Suppressor macrophage treated with lipopolysaccharide for 4 hours (primary cell): ENCODE results near the gene RAB3A.

Source experiments
- DNase-seq: peaks from one replicate; pipeline ENCODE4 v3.0.0-alpha.2; 2020

RAB3A gene

DNA sequence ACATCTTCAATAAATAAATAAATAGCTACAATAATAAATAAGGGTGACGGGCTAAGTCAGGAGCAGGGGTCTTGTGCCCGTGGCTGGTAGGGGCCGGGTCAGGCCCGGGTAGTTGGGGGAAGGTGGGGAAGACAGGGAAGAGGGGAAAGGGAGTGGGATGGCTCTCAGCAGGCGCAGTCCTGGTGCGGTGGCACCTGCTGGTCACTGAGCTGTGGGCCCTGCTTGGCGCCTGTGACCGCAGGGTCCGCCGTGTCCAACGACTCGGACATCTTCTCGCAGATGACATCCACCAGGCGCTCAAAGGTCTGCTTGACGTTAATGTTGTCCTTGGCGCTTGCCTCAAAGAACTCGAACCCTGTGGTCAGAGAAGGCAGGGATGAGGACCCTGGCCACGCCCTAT is 6.5 kb downstream of the RAB3A start:
- DNase-seq: no peak

DNA sequence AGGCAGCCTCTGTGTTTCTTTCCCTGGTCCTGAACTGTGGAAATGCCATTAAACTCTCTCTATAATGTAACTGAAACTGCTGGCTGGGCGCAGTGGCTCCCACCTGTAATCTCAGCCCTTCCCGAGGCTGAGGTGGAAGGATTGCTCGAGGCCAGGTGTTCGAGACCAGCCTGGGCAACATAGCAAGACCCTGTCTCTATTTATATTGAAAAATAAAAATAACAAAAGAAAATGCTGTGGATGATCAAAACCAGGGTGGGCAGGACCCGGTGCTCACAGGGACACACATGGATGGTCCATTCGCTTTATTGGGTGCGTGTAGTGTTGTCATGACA is 7.4 kb downstream of the RAB3A start:
- DNase-seq: no peak

DNA sequence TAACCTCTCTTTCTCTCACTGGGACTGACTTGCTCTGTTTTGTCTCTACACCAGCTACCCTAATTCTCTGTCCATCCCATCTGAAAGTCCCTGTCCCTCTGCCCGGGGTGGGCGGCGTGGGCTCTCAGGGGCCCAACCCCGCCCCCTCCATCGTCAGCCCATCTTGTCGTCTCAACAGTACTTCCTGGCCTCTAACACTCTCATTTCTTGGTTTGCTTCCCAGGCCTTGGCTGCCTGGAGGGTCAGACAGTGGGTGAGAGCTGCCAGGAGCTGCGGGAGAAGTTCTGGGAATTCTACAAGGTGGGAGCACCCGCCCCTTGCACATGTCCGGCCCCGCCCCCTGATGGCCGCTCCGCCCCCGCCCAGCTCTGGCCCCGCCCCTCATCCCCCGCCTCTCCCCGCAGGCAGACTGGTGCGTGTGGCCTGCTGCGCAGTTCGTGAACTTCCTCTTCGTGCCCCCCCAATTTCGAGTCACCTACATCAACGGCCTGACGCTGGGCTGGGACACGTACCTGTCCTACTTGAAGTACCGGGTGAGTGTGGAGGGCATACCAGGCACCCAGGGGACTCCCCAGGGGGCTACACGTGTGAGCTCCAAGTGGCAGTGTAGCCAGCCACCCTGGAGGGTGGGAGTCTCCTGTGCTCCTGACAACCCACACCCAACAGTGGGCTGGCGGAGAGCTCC is 9.1 kb downstream of the RAB3A start:
- DNase-seq: no peak

DNA sequence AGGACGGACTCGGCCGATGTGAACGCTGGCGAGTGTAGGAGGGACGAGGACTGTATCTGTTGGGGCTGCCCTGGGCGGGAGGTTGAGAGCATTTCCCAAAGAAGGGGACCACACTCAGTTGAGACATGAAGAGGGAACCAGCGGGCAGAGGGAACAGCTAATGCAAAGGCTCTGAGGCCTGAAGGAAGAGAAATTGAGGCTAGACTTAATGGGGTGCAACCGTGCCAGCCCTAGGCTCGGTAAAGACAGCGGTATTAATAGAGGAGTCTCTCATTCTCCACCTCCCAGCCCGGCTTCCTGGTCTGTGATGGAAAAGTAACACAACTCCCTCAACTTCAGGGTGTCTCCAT is 9.7 kb downstream of the RAB3A start:
- no peak for DNase-seq

DNA sequence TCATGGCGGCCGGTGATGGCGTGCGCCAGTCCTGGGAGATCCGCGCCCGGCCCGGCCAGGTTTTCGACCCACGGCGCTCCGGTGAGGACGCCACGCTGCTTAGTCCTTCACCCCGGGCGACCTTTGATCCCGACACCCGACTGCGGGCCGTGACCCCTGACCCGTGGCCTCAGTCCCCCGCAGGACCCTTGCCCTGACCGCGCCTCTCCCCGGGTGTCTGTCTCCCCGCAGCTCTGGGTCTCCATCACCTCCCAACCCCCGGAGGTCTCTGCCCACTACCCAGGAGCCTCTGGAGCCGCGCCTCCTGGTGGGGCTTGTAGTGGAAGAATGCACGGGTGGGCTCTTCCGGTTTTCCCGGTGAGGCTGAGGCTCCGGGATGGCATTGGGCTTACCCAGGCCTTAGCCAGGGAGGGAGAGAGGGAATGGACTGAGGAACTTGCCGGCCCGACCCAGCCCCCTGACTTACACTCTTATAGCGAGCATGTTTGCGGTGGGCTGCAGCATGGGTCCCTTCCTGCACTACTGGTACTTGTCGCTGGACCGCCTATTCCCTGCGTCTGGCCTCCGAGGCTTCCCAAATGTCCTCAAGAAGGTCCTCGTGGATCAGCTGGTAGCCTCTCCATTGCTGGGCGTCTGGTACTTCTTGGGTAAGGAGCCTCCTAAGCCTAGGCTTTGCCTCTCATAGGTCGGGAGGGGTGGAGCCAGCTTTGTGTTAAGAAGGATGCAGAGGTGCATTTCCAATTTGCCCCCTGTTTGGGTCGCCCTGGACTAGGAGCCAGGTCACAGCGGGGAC is 10.3 kb downstream of the RAB3A start:
- no peak for DNase-seq

DNA sequence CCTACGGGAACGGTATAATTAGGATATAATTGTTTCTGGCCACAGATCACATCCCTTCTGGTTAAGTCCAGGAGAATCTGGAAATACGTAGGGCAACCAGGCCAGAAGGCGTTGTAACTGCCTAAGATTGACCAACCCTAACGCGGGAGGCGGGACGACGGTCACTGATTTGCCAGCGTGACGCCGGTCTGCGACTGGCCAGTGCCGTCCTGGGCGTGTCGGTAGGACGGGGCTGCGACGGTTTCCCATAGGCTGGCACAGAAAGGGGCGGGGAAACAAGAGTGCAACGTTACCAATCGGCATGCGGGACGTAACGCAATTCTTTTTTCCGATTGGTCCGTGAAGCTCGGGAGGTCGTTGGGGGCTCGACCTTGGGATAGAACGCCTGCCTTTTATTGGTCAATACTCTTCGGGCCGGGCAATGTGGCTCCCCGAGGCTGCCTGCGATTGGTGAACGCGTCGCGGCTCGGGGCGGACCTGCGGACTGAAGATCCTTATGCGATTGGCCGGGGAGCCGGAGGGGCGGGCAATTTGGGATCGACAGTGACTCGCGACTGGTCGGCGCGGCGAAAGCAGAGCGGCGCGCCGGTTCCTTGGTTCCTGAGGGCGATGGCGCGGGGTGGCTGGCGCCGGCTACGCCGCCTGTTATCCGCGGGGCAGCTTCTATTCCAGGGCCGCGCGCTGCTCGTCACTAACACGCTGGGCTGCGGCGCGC is 11.0 kb downstream of the RAB3A start, which contains the start of gene MPV17L2:
TSS of gene MPV17L2 (plus strand) at position 546 of the 715 bp plus-strand sequence. CDS start at position 610, 64 bp downstream.
- DNase-seq: peak; percentile 100

DNA sequence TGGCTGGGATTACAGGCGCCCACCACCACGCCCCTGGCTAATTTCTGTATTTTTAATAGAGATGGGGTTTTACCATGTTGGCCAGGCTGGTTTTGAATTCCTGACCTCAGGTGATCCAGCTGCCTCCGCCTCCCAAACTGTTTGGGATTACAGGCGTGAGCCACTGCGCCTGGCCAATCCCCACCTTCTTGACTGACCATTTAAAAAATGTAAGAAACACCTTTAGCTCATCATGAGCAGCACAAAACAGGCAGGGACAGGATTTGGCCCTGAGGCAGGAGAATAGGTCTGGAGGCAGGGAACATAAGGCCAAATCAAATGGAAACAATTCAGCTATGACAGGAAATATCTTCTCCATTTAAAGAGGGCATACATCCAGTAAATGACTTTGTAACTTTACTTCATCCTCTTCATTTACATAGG is 12.2 kb downstream of the RAB3A start:
- DNase-seq: no peak

DNA sequence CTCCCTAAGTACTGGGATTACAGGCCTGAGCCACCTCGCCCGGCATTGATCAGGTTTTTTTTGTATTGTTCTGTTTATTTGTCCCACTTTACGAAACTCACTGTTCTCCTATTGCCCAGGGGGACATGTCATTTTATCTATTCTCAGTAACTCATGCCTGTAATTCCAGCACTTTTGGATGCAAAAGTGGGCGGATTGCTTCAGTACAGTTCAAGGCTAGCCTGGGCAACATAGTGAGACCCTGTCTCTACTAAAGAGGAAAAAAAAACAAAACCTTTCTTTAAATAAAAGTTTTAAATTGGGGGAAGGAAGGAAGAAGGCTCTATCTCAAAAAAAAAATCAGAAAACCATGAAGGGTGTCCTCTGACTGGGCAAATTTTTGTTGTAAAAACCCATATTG is 13.6 kb downstream of the RAB3A start:
- DNase-seq: no peak

DNA sequence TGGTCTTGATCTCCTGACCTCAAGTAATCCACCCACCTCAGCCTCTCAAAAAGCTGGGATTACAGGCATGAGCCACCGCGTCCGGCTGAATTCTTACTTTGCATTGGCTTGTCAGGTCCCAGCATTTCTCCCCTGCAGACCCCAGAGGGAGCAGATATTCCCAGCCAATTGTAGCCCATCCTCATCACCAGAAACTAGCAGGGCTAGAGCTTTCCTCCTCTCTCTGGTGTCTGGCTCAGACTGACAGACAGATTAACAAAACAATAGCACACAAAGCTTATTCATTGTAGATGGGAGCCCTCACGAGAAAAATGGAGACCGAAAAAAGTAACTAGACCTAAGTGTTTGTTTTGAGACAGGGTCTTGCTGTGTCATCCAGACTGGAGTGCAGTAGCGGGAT is 18.3 kb downstream of the RAB3A start:
- DNase-seq: no peak

DNA sequence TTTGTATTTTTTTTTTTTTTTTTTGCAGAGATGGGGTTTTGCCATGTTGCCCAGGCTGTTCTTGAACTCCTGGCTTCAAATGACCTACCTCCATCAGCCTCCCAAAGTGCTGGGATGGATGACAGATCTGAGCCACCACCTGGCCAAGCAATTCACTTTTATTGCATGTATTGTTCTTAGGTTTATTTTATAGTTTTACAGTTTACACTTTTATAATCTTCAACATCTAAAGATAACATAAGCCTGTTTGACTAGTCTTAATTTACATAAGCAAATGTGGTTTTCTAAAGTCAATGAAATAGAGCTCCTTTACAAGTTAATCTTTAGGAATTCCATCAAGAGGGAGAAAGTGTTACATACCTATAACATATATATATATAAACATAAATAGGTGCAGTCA is 20.3 kb downstream of the RAB3A start:
- no peak for DNase-seq

DNA sequence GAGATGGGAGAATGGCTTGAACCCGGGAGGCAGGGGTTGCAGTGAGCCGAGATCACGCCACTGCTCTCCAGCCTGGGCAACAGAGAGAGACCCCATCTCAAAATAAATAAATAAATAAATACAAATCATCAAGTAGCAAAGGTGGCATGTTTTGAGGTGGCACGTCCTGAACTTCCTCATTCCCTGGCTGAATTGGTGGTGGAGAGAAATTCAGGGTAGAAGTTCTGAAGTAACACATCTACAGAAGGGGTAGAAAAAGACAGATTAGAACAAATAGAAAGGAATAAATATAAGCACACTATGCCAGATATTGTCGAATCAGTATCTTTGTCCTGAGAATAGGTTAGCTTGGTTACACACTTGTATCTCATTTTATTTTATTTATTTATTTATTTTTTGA is 23.9 kb downstream of the RAB3A start:
- DNase-seq: no peak

DNA sequence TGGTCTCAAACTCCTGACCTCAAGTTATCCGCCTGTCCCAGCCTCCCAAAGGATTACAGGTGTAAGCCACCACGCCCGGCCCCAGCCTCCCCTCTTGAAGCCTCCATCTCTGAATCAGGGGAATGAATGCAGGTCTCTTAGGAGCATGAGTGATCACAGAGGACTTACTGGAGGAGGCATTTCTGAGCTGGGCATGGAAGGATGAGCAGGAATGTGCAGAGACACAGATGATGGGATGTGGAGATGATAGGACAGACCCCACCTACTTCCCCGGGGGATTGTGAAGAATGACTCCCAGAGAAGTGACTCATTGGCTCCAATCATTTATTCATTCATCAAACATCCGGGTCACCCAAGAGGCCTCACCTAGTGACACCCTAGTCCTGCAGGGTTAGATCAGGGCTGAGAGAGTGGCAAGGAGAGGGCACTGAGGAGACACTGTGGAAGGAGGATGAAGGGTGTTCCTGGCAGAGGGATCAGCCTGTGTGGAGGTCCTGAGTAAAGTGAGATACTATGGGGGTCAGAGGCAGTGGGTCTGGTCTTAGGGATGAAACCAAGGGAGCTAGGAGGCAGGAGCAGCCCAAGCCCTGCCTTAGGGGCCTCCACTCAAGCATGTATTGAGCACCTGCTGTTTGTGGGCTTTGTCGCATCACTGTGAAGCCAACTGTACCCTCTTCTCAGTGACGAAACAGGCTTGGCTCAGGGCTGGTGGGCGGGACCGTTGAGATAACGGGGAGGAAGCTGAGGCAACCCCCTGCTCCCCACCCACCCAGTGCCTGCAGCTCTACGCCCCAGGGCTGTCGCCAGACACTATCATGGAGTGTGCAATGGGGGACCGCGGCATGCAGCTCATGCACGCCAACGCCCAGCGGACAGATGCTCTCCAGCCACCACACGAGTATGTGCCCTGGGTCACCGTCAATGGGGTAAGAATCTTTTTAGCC is 27.2 kb downstream of the RAB3A start:
- no peak for DNase-seq

DNA sequence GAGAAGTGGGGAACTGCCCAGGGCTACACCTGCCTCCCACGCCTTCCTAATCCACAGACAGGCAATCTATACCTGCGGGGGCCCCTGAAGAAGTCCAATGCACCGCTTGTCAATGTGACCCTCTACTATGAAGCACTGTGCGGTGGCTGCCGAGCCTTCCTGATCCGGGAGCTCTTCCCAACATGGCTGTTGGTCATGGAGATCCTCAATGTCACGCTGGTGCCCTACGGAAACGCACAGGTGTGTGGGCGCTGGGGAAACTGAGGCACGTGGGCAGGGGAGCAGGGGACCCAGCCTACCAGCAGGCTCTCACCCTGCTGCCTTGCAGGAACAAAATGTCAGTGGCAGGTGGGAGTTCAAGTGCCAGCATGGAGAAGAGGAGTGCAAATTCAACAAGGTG is 28.9 kb downstream of the RAB3A start:
- no peak for DNase-seq

DNA sequence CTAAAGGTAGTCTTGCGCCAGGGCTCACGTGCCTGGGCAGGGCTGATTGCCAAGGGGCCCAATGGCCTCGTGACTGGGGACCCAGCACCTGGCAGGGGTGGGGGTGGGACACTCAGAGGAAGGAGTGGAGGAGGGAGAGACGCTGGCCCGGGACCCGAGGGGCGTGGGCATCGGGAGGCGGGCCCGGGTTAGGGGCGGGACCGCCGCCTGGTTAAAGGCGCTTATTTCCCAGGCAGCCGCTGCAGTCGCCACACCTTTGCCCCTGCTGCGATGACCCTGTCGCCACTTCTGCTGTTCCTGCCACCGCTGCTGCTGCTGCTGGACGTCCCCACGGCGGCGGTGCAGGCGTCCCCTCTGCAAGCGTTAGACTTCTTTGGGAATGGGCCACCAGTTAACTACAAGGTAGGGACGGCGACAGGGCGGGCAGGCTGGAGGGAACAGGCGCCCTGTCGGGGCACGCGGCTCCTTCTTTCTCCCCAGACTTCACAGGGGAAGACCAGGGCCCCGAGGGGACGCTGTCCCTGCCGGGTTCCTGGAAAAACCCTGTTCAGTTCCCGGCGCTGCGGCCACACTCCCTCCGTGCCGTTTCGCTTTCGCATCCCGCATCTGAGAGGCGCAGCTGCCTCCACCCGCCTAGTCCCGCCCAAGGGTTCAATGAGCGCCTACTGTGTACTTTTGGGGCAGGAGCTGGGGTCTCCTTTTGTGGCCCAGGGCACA is 30.1 kb downstream of the RAB3A start, which contains the start of gene IFI30:
TSS of gene IFI30 (plus strand) at position 242 of the 717 bp plus-strand sequence. CDS start at position 271, 29 bp downstream.
- peak; percentile 94 for DNase-seq

DNA sequence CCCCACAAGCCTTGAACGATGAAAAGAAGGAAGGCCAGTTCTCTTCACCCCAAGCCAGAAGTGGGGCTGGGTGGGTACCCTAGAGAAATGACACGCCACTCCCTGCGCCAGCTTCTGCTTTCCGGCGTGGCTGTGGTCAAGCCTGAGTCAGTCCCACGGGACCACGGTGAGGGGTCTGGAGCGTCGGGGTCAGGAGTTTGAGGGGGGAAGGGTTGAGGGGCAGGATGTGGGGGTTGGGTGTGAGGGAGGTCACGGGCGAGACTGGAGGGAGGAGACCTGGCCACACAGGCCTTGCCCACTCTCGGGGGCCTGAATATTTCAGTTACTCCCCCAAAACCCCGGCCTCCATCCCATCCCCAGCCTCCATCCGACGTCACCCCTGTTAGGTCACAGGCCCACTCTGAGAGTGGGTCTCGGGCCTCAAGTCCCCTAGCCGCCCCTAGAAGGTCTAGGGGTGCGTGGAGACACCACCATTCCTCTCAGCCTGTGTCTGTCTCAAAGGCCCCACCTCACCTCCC is 30.7 kb downstream of the RAB3A start:
- DNase-seq: peak; percentile 96

DNA sequence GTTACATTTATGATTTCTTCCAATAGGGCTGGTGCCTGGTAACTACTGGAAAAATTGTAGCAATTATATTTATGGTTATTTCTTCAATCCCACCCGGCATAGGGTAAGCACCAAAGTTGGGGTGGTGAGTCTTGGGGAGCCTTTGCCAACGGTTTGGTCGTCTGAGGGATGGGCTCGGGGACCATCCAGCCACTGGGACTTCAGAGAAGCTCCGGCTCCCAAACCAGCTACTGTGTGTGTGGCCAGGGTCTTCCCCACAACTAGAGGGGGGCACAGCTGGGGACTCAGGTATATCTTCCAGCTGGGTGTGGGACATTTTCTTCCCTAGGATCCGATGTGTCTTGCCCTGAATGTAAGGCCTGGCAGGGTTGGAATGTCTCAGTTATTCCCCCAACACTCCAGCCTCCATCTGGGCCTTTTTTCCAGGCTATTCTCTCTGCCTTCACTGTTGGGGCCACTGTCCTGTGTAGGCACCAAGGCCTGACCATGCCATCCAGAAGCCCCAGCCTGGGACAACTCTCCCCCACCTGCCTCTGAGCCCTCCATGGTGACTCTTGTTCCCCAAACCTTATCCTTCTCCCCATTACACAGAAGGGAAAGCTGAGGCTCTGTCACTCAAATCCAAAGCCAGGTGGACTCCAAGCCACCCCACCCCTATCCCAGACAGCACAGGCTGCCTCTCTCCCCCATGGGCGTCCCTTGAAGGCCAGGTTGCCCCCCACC is 31.4 kb downstream of the RAB3A start:
- DNase-seq: no peak

DNA sequence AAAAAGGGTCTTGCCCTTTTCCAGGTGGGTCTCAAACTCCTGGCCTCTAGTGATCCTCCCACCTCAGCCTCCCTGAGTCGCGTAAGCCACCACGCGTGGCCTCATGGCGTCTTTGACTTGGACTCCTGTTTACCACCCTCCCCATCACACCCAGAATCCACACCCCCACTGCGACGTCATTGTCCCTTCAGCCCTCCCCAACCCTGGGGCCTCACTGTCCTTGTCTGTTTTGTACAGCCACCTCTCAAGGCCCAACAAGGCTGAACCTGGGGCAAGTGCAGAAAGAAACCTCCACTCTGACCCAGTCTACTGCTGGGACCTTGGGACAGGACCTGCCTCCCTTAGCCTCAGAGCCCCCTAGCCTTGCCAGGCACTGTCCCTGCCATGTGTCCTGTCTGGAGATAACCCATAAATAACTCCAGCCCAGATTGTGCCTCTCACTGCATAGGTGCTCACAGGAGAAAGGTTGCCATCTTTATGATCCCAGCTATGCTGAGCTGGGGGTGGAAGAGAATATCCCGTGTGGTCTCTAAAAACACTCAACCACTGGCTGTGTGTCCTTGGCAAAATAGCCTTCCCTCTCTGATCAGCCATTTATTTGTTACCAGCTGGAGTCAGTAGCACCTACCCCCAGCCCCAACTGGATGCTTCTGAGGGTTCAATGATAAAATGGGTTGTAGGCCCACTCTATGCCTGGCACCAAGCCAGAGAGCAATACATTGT is 32.1 kb downstream of the RAB3A start:
- DNase-seq: peak; percentile 50

DNA sequence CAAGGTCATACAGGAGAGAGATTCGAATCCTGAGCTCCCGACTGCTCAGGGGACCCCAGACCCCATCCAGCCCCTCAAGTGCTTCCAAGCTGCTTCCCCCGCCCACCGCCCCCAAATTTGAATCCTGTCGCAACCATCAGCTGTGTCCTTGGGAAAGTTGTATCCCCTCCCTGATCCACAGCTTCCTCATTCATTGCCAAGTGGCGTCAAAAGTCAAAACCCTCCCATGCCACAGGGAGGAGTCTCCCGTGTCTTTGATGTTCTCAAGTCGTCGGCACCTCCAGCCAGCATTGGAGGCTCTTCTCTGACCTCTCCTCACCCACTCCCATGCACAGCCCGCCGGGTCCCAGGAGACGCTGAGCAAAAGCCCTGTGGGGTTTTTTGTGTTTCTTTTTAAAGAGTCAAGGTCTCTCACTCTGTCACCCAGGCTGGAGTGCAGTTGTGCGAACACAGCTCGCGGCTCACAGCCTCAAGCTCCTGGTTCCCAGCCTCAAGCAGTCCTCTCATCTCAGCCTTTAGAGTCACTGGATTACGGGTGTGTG is 33.1 kb downstream of the RAB3A start:
- DNase-seq: peak; percentile 93

DNA sequence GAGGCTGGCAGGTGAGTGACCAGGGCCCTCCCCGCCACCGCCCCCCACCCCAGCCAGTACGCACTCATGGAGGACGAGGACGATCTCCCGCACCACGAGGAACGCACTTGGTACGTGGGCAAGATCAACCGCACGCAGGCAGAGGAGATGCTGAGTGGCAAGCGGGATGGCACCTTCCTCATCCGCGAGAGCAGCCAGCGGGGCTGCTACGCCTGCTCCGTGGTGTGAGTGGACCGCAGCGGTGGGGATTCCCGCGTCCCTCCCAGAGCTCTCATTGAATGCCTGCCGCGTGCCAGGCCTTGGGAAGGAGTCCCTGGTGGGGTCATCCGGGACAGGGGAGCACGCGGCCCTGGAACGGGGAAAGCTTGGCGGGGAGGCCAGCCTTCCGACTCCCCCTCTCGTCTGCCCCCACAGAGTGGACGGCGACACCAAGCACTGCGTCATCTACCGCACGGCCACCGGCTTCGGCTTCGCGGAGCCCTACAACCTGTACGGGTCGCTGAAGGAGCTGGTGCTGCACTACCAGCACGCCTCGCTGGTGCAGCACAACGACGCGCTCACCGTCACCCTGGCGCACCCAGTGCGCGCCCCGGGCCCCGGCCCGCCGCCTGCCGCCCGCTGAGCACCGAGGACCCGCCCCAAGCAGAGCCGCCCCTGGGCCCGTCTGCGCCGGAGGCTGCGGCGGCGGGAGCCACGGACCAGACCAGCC is 35.0 kb downstream of the RAB3A start:
- DNase-seq: no peak
